ENCODE data around the gene TBC1D8B. TPM values are rescaled to one million over a fixed set of nuclear protein-coding genes. Genes with fewer than 3 reads are reported as not detected.
A peak's percentile ranks its signal among the peaks of the same experiment; 100 is the strongest.

TBC1D8B gene
- total and polyA plus RNA-seq, 2 of the 4 experiments (the other 2 are of a cell fraction): 8.3 to 10.4 TPM

GRCh38 chrX:106802063-106802387 is 448 bp upstream of the TBC1D8B start:
- ChIA-PET CTCF (no interaction called here), POLR2A (ENCODE audit: unreplicated experiment) (interaction anchor here (0.7 kb wide), 1 partner anchor 60 kb away, joined by 5 read pairs; no protein-coding TSS in a partner anchor)
- H3K9me1 ChIP-seq (ENCODE audit: insufficient read depth, low read length): no peaks in the 10 kb centered on the region
- peak overlapping the region; percentile 73 for H2BK5ac ChIP-seq (ENCODE audit: low read depth, low read length, poor library complexity, severe bottlenecking)
- H3K9me3 ChIP-seq (ENCODE audit: control insufficient read depth, insufficient read depth, low read length): no peaks in the 10 kb centered on the region
- WGBS, 2 experiments (ENCODE audit: extremely low coverage in 2 of 2, insufficient read length in 1 of 2): no CpG with 5 or more reads among the region's 11 CpGs
- H2AK5ac ChIP-seq (ENCODE audit: low read depth, low read length): no peak overlapping the region
- peak overlapping the region; percentile 53 to 78 for H4K8ac ChIP-seq (ENCODE audit: low read depth in 2 of 2, low read length in 2 of 2)
- H3K9ac ChIP-seq (ENCODE audit: low read depth, low read length): peak overlapping the region; percentile 75
- no TSS peak for BruUV-seq (replicated peaks)
- peak overlapping the region; percentile 28; the same call in 1 of the 2 replicates for H3K23ac ChIP-seq (ENCODE audit: low read depth, low read length)
- peak overlapping the region; percentile 10; the same call in 1 of the 2 replicates for H4K91ac ChIP-seq (ENCODE audit: insufficient read depth, low read depth, low read length)
- dilution Hi-C loops (cut with HindIII; ENCODE audit: low sequenced_read_pairs, unreplicated experiment) (no loop called here), in situ Hi-C loops (cut with MboI; ENCODE audit: low sequenced_read_pairs) (no loop called here), intact Hi-C loops (cut with micrococcal nuclease) (no loop called here)
- H3K18ac ChIP-seq (ENCODE audit: low read depth, low read length): peak overlapping the region; percentile 86
- H3K27me3 ChIP-seq (ENCODE audit: control insufficient read depth, insufficient read depth, low read length): peaks cover 8% of the 10 kb centered on the region
- H2BK120ac ChIP-seq (ENCODE audit: low read depth, low read length): no peak overlapping the region
- TF ChIP-seq SMC3 (IDR thresholded peaks at IDR 0.05; ENCODE audit: low read depth, low read length) (no peak), POLR2A (IDR thresholded peaks at IDR 0.05; ENCODE audit: low read depth, low read length) (no peak), RAD21 (IDR thresholded peaks at IDR 0.05; ENCODE audit: low read length) (no peak), BHLHE40 (IDR thresholded peaks at IDR 0.05; ENCODE audit: low read depth, low read length) (no peak)
- TF ChIP-seq, protein P1, sequence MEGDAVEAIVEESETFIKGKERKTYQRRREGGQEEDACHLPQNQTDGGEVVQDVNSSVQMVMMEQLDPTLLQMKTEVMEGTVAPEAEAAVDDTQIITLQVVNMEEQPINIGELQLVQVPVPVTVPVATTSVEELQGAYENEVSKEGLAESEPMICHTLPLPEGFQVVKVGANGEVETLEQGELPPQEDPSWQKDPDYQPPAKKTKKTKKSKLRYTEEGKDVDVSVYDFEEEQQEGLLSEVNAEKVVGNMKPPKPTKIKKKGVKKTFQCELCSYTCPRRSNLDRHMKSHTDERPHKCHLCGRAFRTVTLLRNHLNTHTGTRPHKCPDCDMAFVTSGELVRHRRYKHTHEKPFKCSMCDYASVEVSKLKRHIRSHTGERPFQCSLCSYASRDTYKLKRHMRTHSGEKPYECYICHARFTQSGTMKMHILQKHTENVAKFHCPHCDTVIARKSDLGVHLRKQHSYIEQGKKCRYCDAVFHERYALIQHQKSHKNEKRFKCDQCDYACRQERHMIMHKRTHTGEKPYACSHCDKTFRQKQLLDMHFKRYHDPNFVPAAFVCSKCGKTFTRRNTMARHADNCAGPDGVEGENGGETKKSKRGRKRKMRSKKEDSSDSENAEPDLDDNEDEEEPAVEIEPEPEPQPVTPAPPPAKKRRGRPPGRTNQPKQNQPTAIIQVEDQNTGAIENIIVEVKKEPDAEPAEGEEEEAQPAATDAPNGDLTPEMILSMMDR (conservative IDR thresholded peaks at IDR 0.05; ENCODE audit: low read depth, low read length): no peak
- H2BK20ac ChIP-seq (ENCODE audit: low read depth, low read length): no peak overlapping the region
- H4K5ac ChIP-seq (ENCODE audit: low read depth, low read length): peak overlapping the region; percentile 96
- peak overlapping the region; percentile 29; the same call in 1 of the 2 replicates for H3K56ac ChIP-seq (ENCODE audit: extremely low read depth, insufficient read depth, low read length)
- peak; percentile 60 for ATAC-seq (ENCODE audit: low read depth)
- H3K36me3 ChIP-seq (ENCODE audit: control insufficient read depth, insufficient read depth, low read length): no peaks in the 10 kb centered on the region
- peaks cover 0 to 9% of the 10 kb centered on the region in 2 experiments; a peak in 2 of 4 replicates for H3K79me1 ChIP-seq (ENCODE audit: low read depth in 1 of 2, low read length in 2 of 2)
- H2AFZ ChIP-seq (replicated peaks; ENCODE audit: low read length, poor library complexity): peak overlapping the region; percentile 73
- no peak for DNase-seq
- no peaks in the 10 kb centered on the region for H4K20me1 ChIP-seq (ENCODE audit: insufficient read depth, low read length)
- no peaks in the 10 kb centered on the region for H3K4me1 ChIP-seq (ENCODE audit: control insufficient read depth, insufficient read depth, low read length)
- no peak overlapping the region for H2AK9ac ChIP-seq (replicated peaks; ENCODE audit: low read depth, low read length, poor library complexity)
- H3K4me3 ChIP-seq (ENCODE audit: insufficient read depth, low read depth, low read length): peak overlapping the region; percentile 70
- peak overlapping the region; percentile 42; the same call in 1 of the 2 replicates for H3K14ac ChIP-seq (replicated peaks; ENCODE audit: low read depth, low read length)
- H3K4ac ChIP-seq (ENCODE audit: low read depth, low read length): peak overlapping the region; percentile 44
- no peak overlapping the region for H2BK15ac ChIP-seq (ENCODE audit: low read depth, low read length)
- peak overlapping the region; percentile 96 for H3K4me2 ChIP-seq (ENCODE audit: low read depth, low read length)
- peak overlapping the region; percentile 23; the same call in 1 of the 2 replicates for H3K27ac ChIP-seq (ENCODE audit: insufficient read depth, low read length)
